Fibroblast of lung (primary cell): Measurements from ENCODE around the gene WDR53. TPM values are rescaled to one million over a fixed set of nuclear protein-coding genes. Genes with fewer than 3 reads are reported as not detected.
"Not testable (repeated sequence)": the region's sequence is repeated elsewhere in the genome, so short reads cannot be mapped to it uniquely, and the experiment has no call there.

Source experiments
- DNase-seq, 2 donors: peaks; one replicate each; pipeline versions ENCODE4 v3.0.0 to v3.0.0-alpha.2; 2010; ENCODE audit warnings: low read depth in 2 of 2
- H2AFZ ChIP-seq: 2 replicates; pipeline ENCODE4 v1.5.1; 2012; ENCODE audit warnings: low read length, control low read depth, inconsistent platforms
- H3K27ac ChIP-seq: 2 replicates; pipeline ENCODE4 v1.5.1; 2011; ENCODE audit warnings: low read length, control low read depth; ENCODE audit not compliant: insufficient read depth
- H3K27me3 ChIP-seq: 2 replicates; pipeline ENCODE4 v1.5.1; 2011; ENCODE audit warnings: mild to moderate bottlenecking, low read length; ENCODE audit not compliant: control insufficient read depth, insufficient read depth
- H3K36me3 ChIP-seq: 2 replicates; pipeline ENCODE4 v1.5.1; 2011; ENCODE audit warnings: low read length; ENCODE audit not compliant: control insufficient read depth, insufficient read depth
- H3K4me1 ChIP-seq: 2 replicates; pipeline ENCODE4 v1.5.1; 2011; ENCODE audit warnings: low read length; ENCODE audit not compliant: control insufficient read depth, insufficient read depth; ENCODE audit errors: extremely low read depth
- H3K4me2 ChIP-seq: 2 replicates; pipeline ENCODE4 v1.5.1; 2011; ENCODE audit warnings: low read length, control low read depth; ENCODE audit not compliant: insufficient read depth; ENCODE audit errors: extremely low read depth
- H3K4me3 ChIP-seq, 4 experiments: fragments of 200-600 bp in 1 of 4; sonication (generic) in 1 of 4; replicated peaks in 1 of 4; 2 replicates each; pipeline ENCODE4 v1.5.1; 2011 to 2016; ENCODE audit warnings: low read length in 4 of 4, low read depth in 3 of 4, mild to moderate bottlenecking in 3 of 4, control low read depth in 2 of 4, inconsistent platforms in 1 of 4, mixed read lengths in 1 of 4; ENCODE audit not compliant: insufficient read depth in 1 of 4; ENCODE audit errors: control extremely low read depth in 1 of 4
- H3K79me2 ChIP-seq: 2 replicates; pipeline ENCODE4 v1.5.1; 2012; ENCODE audit warnings: mild to moderate bottlenecking, low read length, inconsistent platforms; ENCODE audit not compliant: control insufficient read depth, insufficient read depth
- H3K9ac ChIP-seq: 2 replicates; pipeline ENCODE4 v1.5.1; 2011; ENCODE audit warnings: mild to moderate bottlenecking, low read length, control low read depth; ENCODE audit not compliant: insufficient read depth
- H3K9me3 ChIP-seq: 2 replicates; pipeline ENCODE4 v1.5.1; 2012; ENCODE audit warnings: low read depth, low read length; ENCODE audit not compliant: control insufficient read depth, insufficient read depth
- H4K20me1 ChIP-seq: 2 replicates; pipeline ENCODE4 v1.5.1; 2011; ENCODE audit warnings: low read length; ENCODE audit not compliant: control insufficient read depth, insufficient read depth; ENCODE audit errors: extremely low read depth
- EZH2 ChIP-seq: IDR thresholded peaks from 2 replicates; pipeline ENCODE4 v1.5.1; 2012; ENCODE audit warnings: low read length, control low read depth, mild to moderate bottlenecking; ENCODE audit errors: missing control alignments
- polyA plus RNA-seq, 2 donors: library from polyadenylated mRNA; depleted of rRNA in 1 of 2; stranded (reverse) in 1 of 2; unstranded in 1 of 2; fragments of >200 nt; gene quantifications; 2 replicates each; pipeline ENCODE4 v1.2.1, GENCODE V29; 2011 to 2012; ENCODE audit warnings: missing spikeins in 1 of 2
- total RNA-seq: library from RNA; depleted of rRNA; stranded (reverse); fragments of >200 nt; gene quantifications from 2 replicates; pipeline ENCODE4 v1.2.1, GENCODE V29; 2014
- TF ChIP-seq, protein P1 (sequence below), 2 donors: IDR thresholded peaks in 1 of 2; conservative IDR thresholded peaks in 1 of 2; 1 replicate in 1 of 2; 2 replicates in 1 of 2; pipeline ENCODE4 v1.5.1; 2011 to 2012; ENCODE audit warnings: low read length in 2 of 2, control low read depth in 1 of 2, inconsistent platforms in 1 of 2, low read depth in 1 of 2, mild to moderate bottlenecking in 1 of 2

Gene WDR53
- total and polyA plus RNA-seq, 2 donors (not counting 1 experiment from before 2014, with no cell fraction given) = 8.3 TPM

DNA sequence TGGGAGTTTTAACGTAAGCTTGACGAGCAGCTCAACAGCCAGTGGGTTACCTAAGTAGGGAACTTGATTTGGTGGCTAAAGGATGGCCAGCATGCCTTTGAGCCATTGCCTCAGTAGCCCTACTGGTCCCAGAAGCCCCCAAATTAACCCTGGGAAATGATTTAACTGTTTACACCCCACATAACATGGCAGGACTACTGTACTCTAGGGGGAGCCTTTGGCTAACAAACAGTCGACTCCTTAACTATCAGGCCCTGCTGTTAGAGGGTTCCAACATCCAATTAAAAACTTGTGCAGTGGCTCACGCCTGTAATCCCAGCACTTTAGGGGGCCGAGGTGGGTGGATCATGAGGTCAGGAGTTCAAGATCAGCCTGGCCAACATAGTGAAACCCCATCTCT is 43.8 kb downstream of the WDR53 start:
- H3K9ac ChIP-seq = no peak overlapping the region
- no peaks in the 10 kb centered on the region for H3K27me3 ChIP-seq
- no peak for DNase-seq
- no peaks in the 10 kb centered on the region for H4K20me1 ChIP-seq
- H3K79me2 ChIP-seq = no peaks in the 10 kb centered on the region
- H3K9me3 ChIP-seq = no peaks in the 10 kb centered on the region
- H2AFZ ChIP-seq = no peak overlapping the region
- TF ChIP-seq EZH2 = no peak
- TF ChIP-seq, protein P1, sequence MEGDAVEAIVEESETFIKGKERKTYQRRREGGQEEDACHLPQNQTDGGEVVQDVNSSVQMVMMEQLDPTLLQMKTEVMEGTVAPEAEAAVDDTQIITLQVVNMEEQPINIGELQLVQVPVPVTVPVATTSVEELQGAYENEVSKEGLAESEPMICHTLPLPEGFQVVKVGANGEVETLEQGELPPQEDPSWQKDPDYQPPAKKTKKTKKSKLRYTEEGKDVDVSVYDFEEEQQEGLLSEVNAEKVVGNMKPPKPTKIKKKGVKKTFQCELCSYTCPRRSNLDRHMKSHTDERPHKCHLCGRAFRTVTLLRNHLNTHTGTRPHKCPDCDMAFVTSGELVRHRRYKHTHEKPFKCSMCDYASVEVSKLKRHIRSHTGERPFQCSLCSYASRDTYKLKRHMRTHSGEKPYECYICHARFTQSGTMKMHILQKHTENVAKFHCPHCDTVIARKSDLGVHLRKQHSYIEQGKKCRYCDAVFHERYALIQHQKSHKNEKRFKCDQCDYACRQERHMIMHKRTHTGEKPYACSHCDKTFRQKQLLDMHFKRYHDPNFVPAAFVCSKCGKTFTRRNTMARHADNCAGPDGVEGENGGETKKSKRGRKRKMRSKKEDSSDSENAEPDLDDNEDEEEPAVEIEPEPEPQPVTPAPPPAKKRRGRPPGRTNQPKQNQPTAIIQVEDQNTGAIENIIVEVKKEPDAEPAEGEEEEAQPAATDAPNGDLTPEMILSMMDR (conservative IDR thresholded peaks at IDR 0.05 in 1 of 2, IDR thresholded peaks at IDR 0.05 in 1 of 2; ENCODE audit: low read depth in 1 of 2, low read length in 2 of 2) = no peak
- H3K4me1 ChIP-seq = peaks cover 8% of the 10 kb centered on the region
- no peak overlapping the region for H3K27ac ChIP-seq
- H3K4me2 ChIP-seq = no peak overlapping the region
- no peaks in the 10 kb centered on the region for H3K36me3 ChIP-seq
- H3K4me3 ChIP-seq = no peak overlapping the region

DNA sequence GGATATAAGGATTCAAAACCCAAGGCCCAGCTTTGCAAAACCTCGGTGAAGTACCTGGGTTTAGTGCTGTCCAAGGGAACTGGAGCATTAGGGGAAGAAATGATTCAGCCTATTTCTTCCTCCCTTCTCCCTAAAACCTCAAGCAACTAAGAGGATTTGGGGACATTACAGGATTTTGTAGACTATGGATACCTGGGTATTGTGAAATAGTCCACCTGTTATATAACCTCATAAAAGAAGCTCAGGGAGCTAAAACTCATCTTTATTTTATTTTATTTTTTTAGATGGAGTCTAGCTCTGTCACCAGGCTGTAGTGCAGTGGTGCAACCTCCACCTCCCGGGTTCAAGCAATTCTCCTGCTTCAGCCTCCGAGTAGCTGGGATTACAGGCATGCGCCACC is 44.5 kb downstream of the WDR53 start:
- DNase-seq = no peak
- Histone ChIP-seq H3K79me2 (no peaks in the 10 kb centered on the region), H3K4me2 (no peak overlapping the region), H3K4me1 (peaks cover 8% of the 10 kb centered on the region), H3K36me3 (no peaks in the 10 kb centered on the region), H3K9ac (no peak overlapping the region), H2AFZ (no peak overlapping the region), H3K27me3 (no peaks in the 10 kb centered on the region), H3K27ac (no peak overlapping the region), H3K9me3 (no peaks in the 10 kb centered on the region), H4K20me1 (no peaks in the 10 kb centered on the region), H3K4me3 (no peak overlapping the region)
- TF ChIP-seq, protein P1 (conservative IDR thresholded peaks at IDR 0.05 in 1 of 2, IDR thresholded peaks at IDR 0.05 in 1 of 2; ENCODE audit: low read depth in 1 of 2, low read length in 2 of 2) = no peak
- TF ChIP-seq EZH2 = no peak

DNA sequence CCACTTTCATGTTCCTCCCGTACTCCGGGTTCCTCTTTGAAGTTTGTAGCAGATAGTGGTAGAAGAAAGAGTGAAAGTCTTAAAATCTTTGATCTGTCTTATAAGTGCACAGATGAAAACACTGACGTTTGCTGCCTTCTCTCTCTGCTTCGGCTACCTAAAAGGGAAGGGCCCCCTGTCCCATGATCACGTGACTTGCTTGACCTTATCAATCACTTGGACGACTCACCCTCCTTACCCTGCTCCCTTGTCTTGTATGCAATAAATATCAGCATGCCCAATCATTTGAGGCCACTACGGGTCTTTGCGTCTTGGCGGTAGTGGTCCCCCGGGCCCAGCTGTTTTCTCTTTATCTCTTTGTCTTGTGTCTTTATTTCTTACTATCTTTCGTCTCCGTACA is 47.1 kb downstream of the WDR53 start:
- DNase-seq, H3K36me3 ChIP-seq, H3K4me1 ChIP-seq, H2AFZ ChIP-seq, H3K9ac ChIP-seq, H3K9me3 ChIP-seq, H3K27ac ChIP-seq, H3K79me2 ChIP-seq, H4K20me1 ChIP-seq, H3K4me2 ChIP-seq, H3K27me3 ChIP-seq, H3K4me3 ChIP-seq: not testable (repeated sequence)

DNA sequence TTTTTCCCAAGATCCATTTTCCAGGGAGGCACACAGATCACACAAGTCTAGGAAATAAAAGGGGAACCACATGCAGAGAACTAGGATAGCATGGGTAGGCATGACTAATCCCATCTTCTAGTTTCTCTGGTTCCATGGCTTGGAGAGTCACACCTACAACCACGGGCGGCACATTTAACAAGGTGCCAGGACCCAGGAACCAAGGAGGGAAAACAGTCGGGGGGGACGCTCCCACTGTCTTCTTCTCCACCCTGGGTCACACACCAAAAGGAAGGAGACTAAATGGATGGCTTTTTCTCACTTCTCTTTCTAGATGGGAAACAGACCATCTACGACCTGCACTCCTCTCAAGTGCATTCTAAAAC is 48.7 kb downstream of the WDR53 start:
- Histone ChIP-seq H3K4me3 (no peak overlapping the region), H3K9me3 (no peaks in the 10 kb centered on the region), H3K79me2 (no peaks in the 10 kb centered on the region), H3K9ac (no peak overlapping the region), H3K27me3 (no peaks in the 10 kb centered on the region), H2AFZ (no peak overlapping the region), H3K27ac (no peak overlapping the region), H3K36me3 (no peaks in the 10 kb centered on the region), H3K4me2 (no peak overlapping the region), H3K4me1 (no peaks in the 10 kb centered on the region), H4K20me1 (no peaks in the 10 kb centered on the region)
- DNase-seq = no peak
- TF ChIP-seq EZH2 = no peak
- TF ChIP-seq, protein P1 (conservative IDR thresholded peaks at IDR 0.05 in 1 of 2, IDR thresholded peaks at IDR 0.05 in 1 of 2; ENCODE audit: low read depth in 1 of 2, low read length in 2 of 2) = no peak
